ENCODE results near the gene NCF4. TPM values are rescaled to one million over a fixed set of nuclear protein-coding genes. Genes with fewer than 3 reads are reported as not detected.

The NCF4 gene
- total and polyA plus RNA-seq, 4 donors = 14.1 to 113 (median 40.0) TPM

DNA sequence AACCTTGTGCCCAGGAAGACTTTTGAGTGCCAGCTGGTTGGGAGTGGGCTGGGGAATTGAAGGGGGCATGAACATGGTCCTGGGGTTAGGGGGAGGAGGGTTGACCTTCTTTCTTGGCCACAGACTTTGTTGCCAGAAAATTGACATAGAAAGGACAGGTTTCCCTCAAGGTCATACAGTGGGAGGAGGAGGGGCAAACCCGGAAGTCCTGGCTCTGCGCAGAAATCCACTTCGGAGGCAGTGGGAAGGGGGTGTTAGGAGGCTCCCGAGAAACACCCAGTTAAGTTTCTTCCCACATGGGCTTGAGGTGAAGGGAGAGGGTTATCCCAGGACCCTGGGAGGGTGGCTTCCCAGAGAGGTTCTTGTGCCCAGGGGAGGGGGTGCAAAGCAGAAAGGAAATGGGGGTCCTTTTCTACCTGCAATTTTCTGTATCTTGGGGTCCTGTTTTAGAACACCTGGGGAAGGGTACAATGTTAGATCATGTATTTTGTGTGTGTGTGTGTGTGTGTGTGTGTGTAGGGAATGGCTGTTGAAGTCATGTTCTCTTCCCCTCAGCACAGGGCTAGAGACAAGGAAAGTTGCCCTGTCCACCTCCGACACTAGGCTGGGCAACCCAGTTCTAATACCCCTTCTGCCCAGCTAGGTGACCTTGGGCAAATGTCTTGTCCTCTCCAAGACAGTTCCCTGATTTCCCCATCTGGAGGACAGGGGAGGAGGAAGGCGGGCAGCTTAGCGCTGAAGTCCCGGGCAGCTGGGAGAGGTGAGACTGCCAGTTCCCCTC lies 45.1 kb upstream of the NCF4 start:
- no peak for TF ChIP-seq CTCF (IDR thresholded peaks at IDR 0.05; ENCODE audit: control extremely low read depth, extremely low read depth)
- ATAC-seq (ENCODE audit: insufficient read depth, low FRiP score) (no peak), DNase-seq (no peak)
- H3K9me3 ChIP-seq (ENCODE audit: control insufficient read depth in 4 of 4, insufficient read depth in 3 of 4, low read length in 3 of 4) = peaks cover 0 to 2% (median 0%) of the 10 kb centered on the region in 4 donors
- peaks cover 0 to 13% (median 0%) of the 10 kb centered on the region in 5 donors for H3K4me1 ChIP-seq (ENCODE audit: control insufficient read depth in 5 of 5, insufficient read depth in 5 of 5, low read length in 5 of 5)
- no peak overlapping the region for H3K27ac ChIP-seq (ENCODE audit: low read depth in 1 of 2, low read length in 1 of 2)
- 27 to 36% methylated on average over 8 of the region's 8 CpGs for WGBS, 2 donors
- H3K4me3 ChIP-seq = no peak overlapping the region
- H3K27me3 ChIP-seq (ENCODE audit: control insufficient read depth in 3 of 3, insufficient read depth in 3 of 3, low read length in 2 of 3) = peaks cover 4 to 82% (median 48%) of the 10 kb centered on the region in 3 donors
- H3K36me3 ChIP-seq (ENCODE audit: control insufficient read depth in 4 of 4, insufficient read depth in 4 of 4, low read length in 4 of 4) = no peaks in the 10 kb centered on the region
- no peak overlapping the region for H3K9ac ChIP-seq (ENCODE audit: insufficient read depth in 1 of 2, low read length in 2 of 2)

- TF ChIP-seq CTCF (IDR thresholded peaks at IDR 0.05; ENCODE audit: control extremely low read depth, extremely low read depth) = no peak
- no peaks in the 10 kb centered on the region for H3K36me3 ChIP-seq (ENCODE audit: control insufficient read depth in 4 of 4, insufficient read depth in 4 of 4, low read length in 4 of 4)
- peaks cover 0 to 2% (median 0%) of the 10 kb centered on the region in 4 donors for H3K9me3 ChIP-seq (ENCODE audit: control insufficient read depth in 4 of 4, insufficient read depth in 3 of 4, low read length in 3 of 4)
- no peak overlapping the region for H3K4me3 ChIP-seq
- no peak overlapping the region for H3K9ac ChIP-seq (ENCODE audit: insufficient read depth in 1 of 2, low read length in 2 of 2)
- H3K27me3 ChIP-seq (ENCODE audit: control insufficient read depth in 3 of 3, insufficient read depth in 3 of 3, low read length in 2 of 3) = peaks cover 6 to 86% (median 48%) of the 10 kb centered on the region in 3 donors
- ATAC-seq (ENCODE audit: insufficient read depth, low FRiP score) (no peak), DNase-seq (no peak)
- no peak overlapping the region for H3K27ac ChIP-seq (ENCODE audit: low read depth in 1 of 2, low read length in 1 of 2)
- H3K4me1 ChIP-seq (ENCODE audit: control insufficient read depth in 5 of 5, insufficient read depth in 5 of 5, low read length in 5 of 5) = peaks cover 0 to 13% (median 0%) of the 10 kb centered on the region in 5 donors
- 3 to 4% methylated on average over 12 of the region's 12 CpGs for WGBS, 2 donors
These were observed 44.5 kb upstream of the NCF4 start for GRCh38 chr22:36816339-36816635.

- ATAC-seq (ENCODE audit: insufficient read depth, low FRiP score) (peak; percentile 55), DNase-seq (peak; percentile 78 to 92 (median 88))
- TF ChIP-seq CTCF (IDR thresholded peaks at IDR 0.05; ENCODE audit: control extremely low read depth, extremely low read depth) = no peak
- no peak within 1 kb of the TSS for H3K9ac ChIP-seq (ENCODE audit: insufficient read depth in 1 of 2, low read length in 2 of 2)
- no peaks in the 10 kb centered on the region for H3K36me3 ChIP-seq (ENCODE audit: control insufficient read depth in 4 of 4, insufficient read depth in 4 of 4, low read length in 4 of 4)
- H3K27me3 ChIP-seq (ENCODE audit: control insufficient read depth in 3 of 3, insufficient read depth in 3 of 3, low read length in 2 of 3) = peaks cover 7 to 88% (median 48%) of the 10 kb centered on the region in 3 donors
- no peak within 1 kb of the TSS for H3K27ac ChIP-seq (ENCODE audit: low read depth in 1 of 2, low read length in 1 of 2)
- no peak within 1 kb of the TSS for H3K4me3 ChIP-seq
- H3K9me3 ChIP-seq (ENCODE audit: control insufficient read depth in 4 of 4, insufficient read depth in 3 of 4, low read length in 3 of 4) = peaks cover 0 to 2% (median 0%) of the 10 kb centered on the region in 4 donors
- peaks cover 0 to 13% (median 0%) of the 10 kb centered on the region in 5 donors for H3K4me1 ChIP-seq (ENCODE audit: control insufficient read depth in 5 of 5, insufficient read depth in 5 of 5, low read length in 5 of 5)
- 2 to 3% methylated on average over 64 to 75 of the region's 75 CpGs for WGBS, 2 donors
These were observed 43.9 kb upstream of the NCF4 start, which contains the start of gene PVALB for GRCh38 chr22:36816636-36817524. Gene PVALB, minus strand, starts transcription at chr22:36817035. Its CDS starts 30 bp downstream, at chr22:36817005.
